Measurements from ENCODE around the gene MAST4. TPM values are rescaled to one million over a fixed set of nuclear protein-coding genes. Genes with fewer than 3 reads are reported as not detected.

The MAST4 gene
- total RNA-seq, 1 donor from 2014 or later = 52.6 TPM

DNA sequence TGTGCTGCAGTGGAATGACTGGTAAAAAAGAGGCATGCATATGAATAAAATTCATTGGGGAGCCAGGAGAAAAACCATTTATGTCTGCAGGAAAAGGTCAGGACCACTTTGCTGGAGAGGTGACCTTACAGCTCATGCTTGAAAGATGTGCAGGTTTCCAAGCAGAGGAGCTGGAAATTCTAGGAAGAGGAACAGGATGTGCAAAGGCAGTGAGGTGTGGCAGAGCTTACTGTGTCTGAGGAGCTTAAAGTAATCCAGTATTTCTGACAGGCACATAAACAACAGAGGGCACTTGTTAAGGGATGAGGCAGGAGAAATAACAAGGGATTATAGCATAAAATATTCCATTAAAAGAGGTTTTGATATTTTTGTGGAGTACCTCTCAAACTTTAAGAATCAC lies 397.3 kb downstream of the MAST4 start:
- TF ChIP-seq, protein P1, sequence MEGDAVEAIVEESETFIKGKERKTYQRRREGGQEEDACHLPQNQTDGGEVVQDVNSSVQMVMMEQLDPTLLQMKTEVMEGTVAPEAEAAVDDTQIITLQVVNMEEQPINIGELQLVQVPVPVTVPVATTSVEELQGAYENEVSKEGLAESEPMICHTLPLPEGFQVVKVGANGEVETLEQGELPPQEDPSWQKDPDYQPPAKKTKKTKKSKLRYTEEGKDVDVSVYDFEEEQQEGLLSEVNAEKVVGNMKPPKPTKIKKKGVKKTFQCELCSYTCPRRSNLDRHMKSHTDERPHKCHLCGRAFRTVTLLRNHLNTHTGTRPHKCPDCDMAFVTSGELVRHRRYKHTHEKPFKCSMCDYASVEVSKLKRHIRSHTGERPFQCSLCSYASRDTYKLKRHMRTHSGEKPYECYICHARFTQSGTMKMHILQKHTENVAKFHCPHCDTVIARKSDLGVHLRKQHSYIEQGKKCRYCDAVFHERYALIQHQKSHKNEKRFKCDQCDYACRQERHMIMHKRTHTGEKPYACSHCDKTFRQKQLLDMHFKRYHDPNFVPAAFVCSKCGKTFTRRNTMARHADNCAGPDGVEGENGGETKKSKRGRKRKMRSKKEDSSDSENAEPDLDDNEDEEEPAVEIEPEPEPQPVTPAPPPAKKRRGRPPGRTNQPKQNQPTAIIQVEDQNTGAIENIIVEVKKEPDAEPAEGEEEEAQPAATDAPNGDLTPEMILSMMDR (IDR thresholded peaks at IDR 0.05) = no peak
- no peaks in the 10 kb centered on the region for H3K9me3 ChIP-seq
- H3K4me3 ChIP-seq = no peak overlapping the region
- no peaks in the 10 kb centered on the region for H3K36me3 ChIP-seq
- H3K27me3 ChIP-seq = no peaks in the 10 kb centered on the region
- H3K27ac ChIP-seq = no peak overlapping the region
- ATAC-seq (no peak), DNase-seq (no peak)
- intact Hi-C loops (cut with DNase I) = loop anchor here (10.0 kb wide), 1 partner anchor 151 kb away; no protein-coding TSS in a partner anchor
- H3K4me1 ChIP-seq = no peaks in the 10 kb centered on the region

DNA sequence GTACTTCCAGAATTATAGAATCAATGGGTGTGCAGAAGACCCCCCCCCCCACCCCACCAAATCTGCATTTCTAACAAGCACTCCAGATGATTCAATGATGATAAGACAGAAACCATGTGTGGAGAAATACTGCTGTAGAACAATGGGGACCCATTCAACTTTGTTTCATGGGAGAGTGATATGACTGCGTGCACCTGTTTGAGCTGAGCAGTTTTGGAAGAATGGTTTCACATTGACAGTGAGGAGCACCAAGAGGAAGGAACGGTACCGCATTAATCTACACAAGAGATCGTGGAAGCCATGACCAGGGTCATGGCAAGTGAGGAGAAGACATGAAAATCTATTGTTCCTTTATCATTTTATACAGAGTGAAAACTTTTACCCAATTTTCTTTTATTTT lies 397.7 kb downstream of the MAST4 start:
- Histone ChIP-seq H3K9me3 (no peaks in the 10 kb centered on the region), H3K27ac (no peak overlapping the region), H3K36me3 (no peaks in the 10 kb centered on the region), H3K4me1 (no peaks in the 10 kb centered on the region), H3K4me3 (no peak overlapping the region), H3K27me3 (no peaks in the 10 kb centered on the region)
- intact Hi-C loops (cut with DNase I) = loop anchor here (10.0 kb wide), 1 partner anchor 151 kb away; no protein-coding TSS in a partner anchor
- TF ChIP-seq, protein P1 (IDR thresholded peaks at IDR 0.05) = no peak
- no peak for ATAC-seq
- DNase-seq = no peak

DNA sequence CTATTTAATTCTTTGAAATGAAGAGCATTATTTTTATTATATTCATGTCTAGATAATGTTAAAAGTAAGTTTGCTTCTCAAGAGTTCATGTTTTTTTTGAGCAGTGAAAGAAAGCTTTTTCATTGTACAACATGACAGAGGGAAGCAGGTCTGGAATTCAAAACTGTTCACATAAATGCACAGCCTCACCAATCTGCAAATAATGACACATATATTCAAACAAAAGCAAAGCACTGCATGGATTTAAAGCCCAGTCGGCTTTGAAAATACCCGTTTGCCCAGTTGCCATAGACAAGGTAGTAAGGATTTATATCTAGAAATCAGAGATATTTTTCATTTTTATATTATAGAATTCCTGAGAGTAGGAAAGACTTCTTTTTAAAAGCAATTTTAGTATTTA lies 398.6 kb downstream of the MAST4 start:
- Histone ChIP-seq H3K4me3 (no peak overlapping the region), H3K36me3 (no peaks in the 10 kb centered on the region), H3K4me1 (no peaks in the 10 kb centered on the region), H3K27ac (no peak overlapping the region), H3K9me3 (no peaks in the 10 kb centered on the region), H3K27me3 (no peaks in the 10 kb centered on the region)
- no peak for DNase-seq
- intact Hi-C loops (cut with DNase I) = loop anchor here (10.0 kb wide), 1 partner anchor 150 kb away; no protein-coding TSS in a partner anchor
- TF ChIP-seq, protein P1 (IDR thresholded peaks at IDR 0.05) = no peak
- ATAC-seq = no peak

DNA sequence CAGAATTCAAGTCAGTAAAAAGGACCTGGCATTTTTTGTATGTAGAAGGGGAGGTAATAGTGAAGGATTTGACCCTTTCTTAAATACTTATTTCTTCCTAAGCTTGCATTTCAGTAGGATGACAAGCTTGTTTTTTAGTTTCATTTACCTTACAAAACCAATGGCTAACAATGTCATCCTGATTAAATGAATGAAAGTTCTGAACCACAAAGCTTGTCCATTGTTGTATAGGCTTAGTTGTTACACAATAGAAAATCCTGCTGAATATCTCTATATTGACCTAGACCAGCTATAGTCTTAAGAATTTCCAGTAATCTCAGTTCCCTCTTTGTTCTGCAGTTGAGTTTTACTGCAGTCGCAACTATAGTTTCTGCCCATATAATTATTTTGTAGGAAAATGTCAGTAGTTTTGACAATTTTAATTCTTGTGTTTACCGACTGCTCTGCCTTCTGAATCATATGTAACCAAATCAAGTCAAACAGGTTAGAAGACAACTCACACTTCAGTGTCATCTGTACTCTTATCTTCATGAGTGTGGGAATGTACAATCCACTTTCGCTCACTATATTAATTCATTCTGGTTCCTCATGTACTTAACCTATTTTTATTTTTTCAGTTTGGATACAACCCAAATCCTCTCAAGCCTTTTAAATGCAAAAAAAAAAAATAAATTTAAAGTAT lies 404.7 kb downstream of the MAST4 start:
- ATAC-seq (no peak), DNase-seq (no peak)
- Histone ChIP-seq H3K27me3 (no peaks in the 10 kb centered on the region), H3K27ac (no peak overlapping the region), H3K4me1 (peaks cover 11% of the 10 kb centered on the region), H3K9me3 (no peaks in the 10 kb centered on the region), H3K36me3 (no peaks in the 10 kb centered on the region), H3K4me3 (no peak overlapping the region)
- TF ChIP-seq, protein P1 (IDR thresholded peaks at IDR 0.05) = no peak
- intact Hi-C loops (cut with DNase I) = no loop called here

DNA sequence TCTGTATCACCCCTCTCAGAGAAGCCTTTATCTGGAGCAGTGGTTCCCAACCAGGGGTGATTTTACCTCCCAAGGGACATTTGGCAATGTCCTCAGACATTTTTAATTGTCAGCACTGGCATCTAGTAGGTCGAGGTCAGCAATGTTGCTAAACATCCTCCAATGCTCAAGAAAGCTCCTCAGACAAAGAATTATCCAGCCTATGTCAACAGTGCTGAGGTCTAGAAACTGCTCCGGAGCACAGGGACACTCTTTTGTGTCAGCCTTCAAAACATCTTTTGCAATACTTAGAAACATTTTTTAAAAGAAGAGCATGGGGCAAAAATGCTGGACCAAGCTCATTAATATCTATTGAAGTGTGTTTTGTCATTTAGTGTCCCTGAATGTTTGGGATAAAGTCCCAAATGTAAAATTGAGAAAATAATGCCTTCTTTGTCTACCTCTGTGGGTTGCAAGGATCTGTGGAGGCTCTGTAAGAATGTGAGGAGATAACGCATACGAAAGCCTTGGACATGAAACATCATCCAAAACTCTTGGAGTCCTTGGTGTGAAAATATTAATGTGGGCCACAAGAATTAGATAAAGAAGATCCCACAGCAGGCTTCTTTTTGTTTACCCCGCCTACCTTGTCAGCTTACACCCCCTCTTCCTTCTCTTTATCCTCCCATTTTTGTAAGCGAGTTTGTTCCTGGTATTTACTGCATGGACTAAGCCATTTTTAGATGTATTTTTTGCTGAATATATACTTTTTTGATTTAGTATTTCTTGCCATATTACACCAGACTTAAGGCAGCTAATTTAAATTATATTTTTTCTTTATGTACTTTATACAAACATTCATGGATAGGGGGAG lies 406.9 kb downstream of the MAST4 start:
- H3K4me3 ChIP-seq = peak overlapping the region; percentile 58
- ATAC-seq = no peak
- no peaks in the 10 kb centered on the region for H3K27me3 ChIP-seq
- H3K9me3 ChIP-seq = no peaks in the 10 kb centered on the region
- no peak for DNase-seq
- peak overlapping the region; percentile 88 for H3K27ac ChIP-seq
- intact Hi-C loops (cut with DNase I) = no loop called here
- TF ChIP-seq, protein P1 (IDR thresholded peaks at IDR 0.05) = no peak
- H3K36me3 ChIP-seq = no peaks in the 10 kb centered on the region
- H3K4me1 ChIP-seq = peaks cover 29% of the 10 kb centered on the region
